Pancreas (tissue), 10 donors: ENCODE data around the gene EPB41L4A. TPM values are rescaled to one million over a fixed set of nuclear protein-coding genes. Genes with fewer than 3 reads are reported as not detected.
A peak's percentile ranks its signal among the peaks of the same experiment; 100 is the strongest.

Source experiments
- ATAC-seq, 4 donors: fragments of 200-7000 bp; cut with Tn5 transposase; one replicate each; pipeline versions ENCODE4 v1.8.0 to v1.9.1; 2020; ENCODE audit warnings: mild to moderate bottlenecking in 4 of 4, moderate library complexity in 4 of 4
- DNase-seq, 6 donors: peaks; one replicate each; pipeline ENCODE4 v3.0.0-alpha.2; 2020
- FAIRE-seq: peaks from 2 replicates; lab custom pipeline; 2012; peaks lifted over from hg19 to GRCh38; lab: Jason Lieb, UNC
- H3K27ac ChIP-seq, 4 donors: fragments of 200-600 bp; sonication (generic); 1 replicate in 3 of 4; 2 replicates in 1 of 4; pipeline versions ENCODE4 v1.5.0 to v1.8.0; 2020
- H3K27me3 ChIP-seq, 4 donors: fragments of 200-600 bp; one replicate each; pipeline ENCODE4 v1.8.0; 2021
- H3K36me3 ChIP-seq, 3 donors: fragments of 200-600 bp; sonication (generic) in 1 of 3; one replicate each; pipeline versions ENCODE4 v1.5.0 to v1.8.0; 2020 to 2021
- H3K4me1 ChIP-seq, 3 donors: fragments of 200-600 bp; one replicate each; pipeline ENCODE4 v1.8.0; 2021
- H3K4me3 ChIP-seq, 4 donors: fragments of 200-600 bp; sonication (generic) in 2 of 4; one replicate each; pipeline versions ENCODE4 v1.5.0 to v1.8.0; 2020 to 2021
- H3K9me3 ChIP-seq, 4 donors: fragments of 200-600 bp; one replicate each; pipeline ENCODE4 v1.8.0; 2021
- WGBS, 2 donors: extraction: QIAGEN DNeasy Blood & Tissue Kit; methylation state at CpG; one replicate each; pipeline ENCODE4 v1.1.7; 2013; 5-methylcytosine and 5-hydroxymethylcytosine counted together
- intact Hi-C, 3 donors: fragments of 100-400 bp; cut with DNase I; formaldehyde crosslinking; loops; one replicate each; pipeline versions ENCODE4 v1.11.1 to v1.14.2; 2022
- polyA plus RNA-seq, 2 donors: library from polyadenylated mRNA; stranded (reverse); fragments of 200-250 nt; gene quantifications; one replicate each; pipeline ENCODE4 v1.2.3, GENCODE V29; 2013
- total RNA-seq, 6 donors: library from RNA; stranded (reverse); fragmentation: NEBNext Ultra II Directional in 4 of 6; extraction: Animal tissue kit (Norgen Biotek cat#: 25700) in 4 of 6; gene quantifications; one replicate each; pipeline versions ENCODE4 v1.2.1 to v1.2.4, GENCODE V29; 2021 to 2023
- TF ChIP-seq, protein P1 (sequence below), 4 donors: fragments of 200-600 bp; sonication (generic) in 3 of 4; IDR thresholded peaks; one replicate each; pipeline versions ENCODE4 v1.5.0 to v1.8.0; 2021; ENCODE audit warnings: antibody characterized with exemption in 4 of 4
- donor health status: healthy with polysubstance abuse.
- donor health status: DM: no; HTN: no; CAD: no; lungs with moderate emphysema.
- donor health status: DM: no; HTN: no; CAD: no.
- donor health status: control.
- donor health status: control.
- donor health status: Bipolar disorder and iron deficiency.
- donor health status: DM: yes; HTN: yes; CAD: no.
- donor health status: DM: no; HTN: no; CAD: no.
- donor health status: DM: no; HTN: no; CAD: no.
- donor health status: DM: yes; HTN: yes; CAD: no.

Gene EPB41L4A
- total and polyA plus RNA-seq, 8 donors: 4.4 to 23.4 (median 6.9) TPM

GRCh38 chr5:112346411-112347044 is 72.5 kb downstream of the EPB41L4A start:
- TF ChIP-seq, protein P1, sequence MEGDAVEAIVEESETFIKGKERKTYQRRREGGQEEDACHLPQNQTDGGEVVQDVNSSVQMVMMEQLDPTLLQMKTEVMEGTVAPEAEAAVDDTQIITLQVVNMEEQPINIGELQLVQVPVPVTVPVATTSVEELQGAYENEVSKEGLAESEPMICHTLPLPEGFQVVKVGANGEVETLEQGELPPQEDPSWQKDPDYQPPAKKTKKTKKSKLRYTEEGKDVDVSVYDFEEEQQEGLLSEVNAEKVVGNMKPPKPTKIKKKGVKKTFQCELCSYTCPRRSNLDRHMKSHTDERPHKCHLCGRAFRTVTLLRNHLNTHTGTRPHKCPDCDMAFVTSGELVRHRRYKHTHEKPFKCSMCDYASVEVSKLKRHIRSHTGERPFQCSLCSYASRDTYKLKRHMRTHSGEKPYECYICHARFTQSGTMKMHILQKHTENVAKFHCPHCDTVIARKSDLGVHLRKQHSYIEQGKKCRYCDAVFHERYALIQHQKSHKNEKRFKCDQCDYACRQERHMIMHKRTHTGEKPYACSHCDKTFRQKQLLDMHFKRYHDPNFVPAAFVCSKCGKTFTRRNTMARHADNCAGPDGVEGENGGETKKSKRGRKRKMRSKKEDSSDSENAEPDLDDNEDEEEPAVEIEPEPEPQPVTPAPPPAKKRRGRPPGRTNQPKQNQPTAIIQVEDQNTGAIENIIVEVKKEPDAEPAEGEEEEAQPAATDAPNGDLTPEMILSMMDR (IDR thresholded peaks at IDR 0.05): no peak
- ATAC-seq (no peak), DNase-seq (no peak), FAIRE-seq (no peak)
- intact Hi-C loops: no loop called here
- Histone ChIP-seq H3K36me3 (no peaks in the 10 kb centered on the region), H3K9me3 (no peaks in the 10 kb centered on the region), H3K27me3 (no peaks in the 10 kb centered on the region), H3K4me1 (no peaks in the 10 kb centered on the region), H3K4me3 (no peak overlapping the region), H3K27ac (no peak overlapping the region)
- 40 to 42% methylated on average over 3 of the region's 3 CpGs for WGBS, 2 donors

DNA sequence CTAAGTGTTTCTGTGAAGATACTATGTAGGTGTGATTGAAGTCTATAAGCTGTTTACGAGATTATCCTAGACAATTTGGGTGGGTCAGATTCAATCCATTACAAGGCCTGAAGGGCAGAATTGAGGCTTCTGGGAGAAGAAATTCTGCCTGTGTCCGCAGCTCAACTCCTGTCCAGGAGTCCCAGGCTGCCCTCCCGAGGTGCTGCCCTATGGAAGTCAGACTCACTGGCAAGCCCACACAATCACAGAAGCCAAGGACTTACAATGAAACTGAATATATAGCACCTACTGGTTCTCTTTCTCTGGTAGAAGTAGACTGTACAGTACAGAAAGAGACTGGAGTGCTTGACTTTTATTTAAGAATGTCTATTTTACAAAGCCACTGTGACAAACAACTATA is 74.5 kb downstream of the EPB41L4A start:
- intact Hi-C loops: no loop called here
- no peak for FAIRE-seq
- no peak for DNase-seq

GRCh38 chr5:112342389-112342788 is 76.7 kb downstream of the EPB41L4A start:
- H3K9me3 ChIP-seq: no peaks in the 10 kb centered on the region
- no peaks in the 10 kb centered on the region for H3K4me1 ChIP-seq
- intact Hi-C loops: no loop called here
- no peak overlapping the region for H3K27ac ChIP-seq
- H3K27me3 ChIP-seq: no peaks in the 10 kb centered on the region
- 19 to 26% methylated on average over 3 of the region's 3 CpGs for WGBS, 2 donors
- no peak for DNase-seq
- H3K36me3 ChIP-seq: no peaks in the 10 kb centered on the region
- FAIRE-seq: no peak
- peak in 1 of 4 donors; percentile 13 for ATAC-seq
- TF ChIP-seq, protein P1 (IDR thresholded peaks at IDR 0.05): no peak
- H3K4me3 ChIP-seq: no peak overlapping the region

More for the DNA sequence above, 74.5 kb downstream of the EPB41L4A start:
- Histone ChIP-seq H3K4me1 (no peaks in the 10 kb centered on the region), H3K9me3 (no peaks in the 10 kb centered on the region), H3K27me3 (no peaks in the 10 kb centered on the region), H3K36me3 (no peaks in the 10 kb centered on the region), H3K4me3 (no peak overlapping the region), H3K27ac (no peak overlapping the region)
- ATAC-seq: no peak
- TF ChIP-seq, protein P1 (IDR thresholded peaks at IDR 0.05): no peak
- 83 to 88% methylated on average over 3 of the region's 3 CpGs for WGBS, 2 donors

GRCh38 chr5:112339761-112340160 is 79.3 kb downstream of the EPB41L4A start:
- FAIRE-seq (no peak), ATAC-seq (peak in 1 of 4 donors; percentile 31), DNase-seq (no peak)
- Histone ChIP-seq H3K27me3 (no peaks in the 10 kb centered on the region), H3K4me3 (no peak overlapping the region), H3K4me1 (no peaks in the 10 kb centered on the region), H3K9me3 (no peaks in the 10 kb centered on the region), H3K27ac (peak overlapping the region in 1 of 4 donors; percentile 34), H3K36me3 (no peaks in the 10 kb centered on the region)
- TF ChIP-seq, protein P1 (IDR thresholded peaks at IDR 0.05): no peak
- intact Hi-C loops: no loop called here
- 68 to 72% methylated on average over 8 of the region's 8 CpGs for WGBS, 2 donors

- FAIRE-seq (no peak), DNase-seq (peak in 2 of 6 donors; percentile 8 to 24), ATAC-seq (peak; percentile 84 to 91 (median 86))
- no peaks in the 10 kb centered on the region for H3K4me1 ChIP-seq
- no peaks in the 10 kb centered on the region for H3K9me3 ChIP-seq
- H3K27me3 ChIP-seq: no peaks in the 10 kb centered on the region
- peak overlapping the region in 3 of 4 donors; percentile 5 to 66 (median 64) for H3K27ac ChIP-seq
- no peak overlapping the region for H3K4me3 ChIP-seq
- TF ChIP-seq, protein P1 (IDR thresholded peaks at IDR 0.05): no peak
- intact Hi-C loops: no loop called here
- 54 to 63% methylated on average over 5 of the region's 5 CpGs for WGBS, 2 donors
- no peaks in the 10 kb centered on the region for H3K36me3 ChIP-seq
Observed at GRCh38 chr5:112338681-112339337, 80.3 kb downstream of the EPB41L4A start.
